Activated CD8-positive, alpha-beta memory T cell treated with anti-CD3 and anti-CD28 coated beads for 1 hour (primary cell): ENCODE measurements around the gene PPP1R1B.

Experiments
- DNase-seq, 2 donors: peaks; one replicate each; pipeline ENCODE4 v3.0.0-alpha.2; 2020; ENCODE audit warnings: low read depth in 1 of 2; ENCODE audit errors: extremely low read depth in 1 of 2

Gene PPP1R1B

GRCh38 chr17:39651923-39652586 is 25.3 kb downstream of the PPP1R1B start:
- no peak for DNase-seq

- DNase-seq, result no peak
Observed at GRCh38 chr17:39652587-39653315, 26.0 kb downstream of the PPP1R1B start.

DNA sequence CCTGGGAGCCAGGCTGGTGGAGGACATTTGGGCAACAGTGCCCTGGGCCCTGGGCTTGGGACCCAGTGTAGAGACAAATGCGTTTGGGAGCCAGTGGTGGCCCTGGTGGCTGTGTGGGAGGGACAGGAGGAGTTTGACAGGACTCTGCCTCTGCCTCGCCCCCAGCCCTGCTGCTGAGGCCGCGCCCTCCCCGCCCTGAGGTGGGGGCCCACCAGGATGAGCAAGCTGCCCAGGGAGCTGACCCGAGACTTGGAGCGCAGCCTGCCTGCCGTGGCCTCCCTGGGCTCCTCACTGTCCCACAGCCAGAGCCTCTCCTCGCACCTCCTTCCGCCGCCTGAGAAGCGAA is 26.5 kb downstream of the PPP1R1B start:
- DNase-seq, result no peak

GRCh38 chr17:39653662-39654331 is 27.0 kb downstream of the PPP1R1B start:
- DNase-seq, result peak; percentile 51 to 66

- DNase-seq, result no peak
Observed at GRCh38 chr17:39655105-39655504, 28.4 kb downstream of the PPP1R1B start.

DNA sequence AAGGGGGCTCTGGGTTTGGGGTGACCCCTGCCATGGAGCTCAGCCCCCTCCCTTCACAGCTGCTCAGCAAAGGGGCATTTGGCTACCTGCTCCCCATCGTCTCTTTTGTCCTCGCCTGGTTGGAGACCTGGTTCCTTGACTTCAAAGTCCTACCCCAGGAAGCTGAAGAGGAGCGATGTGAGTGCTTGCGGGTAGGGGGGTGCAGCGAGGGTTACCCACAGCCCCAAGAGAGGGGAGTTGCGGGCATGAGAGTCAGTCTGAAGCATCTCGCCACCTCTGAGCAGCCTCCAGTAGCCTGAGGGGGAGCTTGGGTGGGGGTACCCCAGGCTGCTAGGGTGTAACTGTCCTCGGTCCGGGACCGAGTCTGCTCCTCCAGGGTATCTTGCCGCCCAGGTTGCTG is 31.6 kb downstream of the PPP1R1B start:
- DNase-seq, result no peak

DNA sequence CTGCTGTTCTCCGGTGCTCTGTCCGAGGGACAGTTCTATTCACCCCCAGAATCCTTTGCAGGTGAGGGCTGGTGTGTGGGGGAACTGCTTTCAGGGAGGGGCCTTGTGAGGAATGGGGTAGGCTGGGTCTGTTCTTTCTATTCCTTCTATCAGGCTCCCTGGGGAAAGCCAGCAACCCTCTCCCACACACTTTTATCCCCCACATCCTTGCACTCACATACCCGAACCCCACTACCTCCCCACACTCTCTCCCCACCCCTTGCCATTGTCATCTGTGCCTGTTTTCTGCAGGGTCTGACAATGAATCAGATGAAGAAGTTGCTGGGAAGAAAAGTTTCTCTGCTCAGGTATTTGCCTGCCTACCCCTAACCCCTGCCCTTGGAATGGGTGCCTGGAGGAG is 32.0 kb downstream of the PPP1R1B start:
- no peak for DNase-seq

GRCh38 chr17:39659279-39660010 is 32.7 kb downstream of the PPP1R1B start:
- DNase-seq, result no peak

GRCh38 chr17:39660011-39660360 is 33.2 kb downstream of the PPP1R1B start:
- no peak for DNase-seq

- no peak for DNase-seq
Observed at GRCh38 chr17:39660397-39661385, 33.9 kb downstream of the PPP1R1B start.

DNA sequence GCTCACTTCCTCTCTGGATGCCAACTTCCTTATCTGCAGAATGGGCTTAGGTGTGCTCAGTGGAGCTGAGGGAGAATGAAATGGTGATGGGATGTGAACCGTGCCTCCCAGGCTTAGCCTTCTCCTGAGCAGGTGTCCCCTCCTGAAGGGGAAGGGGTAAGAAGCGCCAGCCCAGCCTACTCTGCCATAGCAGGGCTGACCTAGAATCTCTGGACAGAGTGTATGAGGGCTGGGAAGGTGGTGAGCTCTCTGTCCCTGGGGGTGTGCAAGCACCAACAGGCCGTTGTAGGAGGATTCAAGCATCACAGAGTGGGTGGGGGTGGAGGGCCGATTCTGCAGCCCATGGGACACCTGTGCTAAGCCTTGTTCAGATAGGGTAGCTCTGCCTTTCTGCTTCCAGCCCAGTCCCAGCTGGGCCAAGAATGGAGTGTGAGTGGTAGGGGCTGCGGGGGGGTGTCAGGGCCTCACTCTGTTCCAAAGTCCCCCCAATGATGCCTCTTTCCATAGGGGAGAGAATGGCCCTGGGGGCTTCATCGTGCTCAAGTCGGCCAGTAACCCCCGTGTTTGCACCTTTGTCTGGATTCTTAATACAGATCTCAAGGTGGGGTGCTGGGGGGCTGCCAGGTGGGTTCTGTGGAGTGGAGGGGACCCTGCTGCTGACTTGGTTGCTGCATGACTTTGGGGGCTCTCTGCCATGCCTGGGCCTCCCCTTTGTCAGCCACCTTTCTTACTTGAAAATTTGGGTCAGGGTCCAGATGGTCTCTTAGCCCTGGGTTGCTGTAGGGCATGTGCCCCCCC is 35.2 kb downstream of the PPP1R1B start:
- no peak for DNase-seq

DNA sequence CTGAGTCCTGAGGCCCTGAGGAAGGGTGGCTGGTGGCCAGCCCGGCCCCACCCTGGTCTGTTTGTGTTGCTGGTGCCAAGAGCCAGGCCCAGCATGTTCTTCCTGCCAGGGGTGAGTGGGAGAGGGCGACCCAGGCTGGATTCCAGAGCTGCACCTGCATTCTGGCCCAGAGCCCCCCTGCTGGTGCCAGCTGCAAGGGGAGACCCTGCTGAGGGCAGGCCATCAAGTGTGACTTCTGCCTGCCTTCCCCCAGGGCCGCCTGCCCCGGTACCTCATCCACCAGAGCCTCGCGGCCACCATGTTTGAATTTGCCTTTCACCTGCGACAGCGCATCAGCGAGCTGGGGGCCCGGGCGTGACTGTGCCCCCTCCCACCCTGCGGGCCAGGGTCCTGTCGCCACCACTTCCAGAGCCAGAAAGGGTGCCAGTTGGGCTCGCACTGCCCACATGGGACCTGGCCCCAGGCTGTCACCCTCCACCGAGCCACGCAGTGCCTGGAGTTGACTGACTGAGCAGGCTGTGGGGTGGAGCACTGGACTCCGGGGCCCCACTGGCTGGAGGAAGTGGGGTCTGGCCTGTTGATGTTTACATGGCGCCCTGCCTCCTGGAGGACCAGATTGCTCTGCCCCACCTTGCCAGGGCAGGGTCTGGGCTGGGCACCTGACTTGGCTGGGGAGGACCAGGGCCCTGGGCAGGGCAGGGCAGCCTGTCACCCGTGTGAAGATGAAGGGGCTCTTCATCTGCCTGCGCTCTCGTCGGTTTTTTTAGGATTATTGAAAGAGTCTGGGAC is 36.0 kb downstream of the PPP1R1B start:
- no peak for DNase-seq

DNA sequence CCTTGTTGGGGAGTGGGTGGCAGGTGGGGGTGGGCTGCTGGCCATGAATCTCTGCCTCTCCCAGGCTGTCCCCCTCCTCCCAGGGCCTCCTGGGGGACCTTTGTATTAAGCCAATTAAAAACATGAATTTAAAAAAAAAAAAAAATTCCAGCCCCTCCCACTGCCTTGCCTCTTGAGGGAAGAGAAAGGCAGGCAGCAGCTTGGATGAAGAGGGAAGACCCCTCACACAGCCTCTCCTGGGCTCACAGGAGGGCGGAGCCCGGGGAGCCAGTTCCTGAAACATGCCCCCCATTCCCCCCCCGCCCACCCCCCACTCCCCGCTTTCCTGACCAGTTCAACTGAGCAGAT is 36.6 kb downstream of the PPP1R1B start:
- no peak for DNase-seq

DNA sequence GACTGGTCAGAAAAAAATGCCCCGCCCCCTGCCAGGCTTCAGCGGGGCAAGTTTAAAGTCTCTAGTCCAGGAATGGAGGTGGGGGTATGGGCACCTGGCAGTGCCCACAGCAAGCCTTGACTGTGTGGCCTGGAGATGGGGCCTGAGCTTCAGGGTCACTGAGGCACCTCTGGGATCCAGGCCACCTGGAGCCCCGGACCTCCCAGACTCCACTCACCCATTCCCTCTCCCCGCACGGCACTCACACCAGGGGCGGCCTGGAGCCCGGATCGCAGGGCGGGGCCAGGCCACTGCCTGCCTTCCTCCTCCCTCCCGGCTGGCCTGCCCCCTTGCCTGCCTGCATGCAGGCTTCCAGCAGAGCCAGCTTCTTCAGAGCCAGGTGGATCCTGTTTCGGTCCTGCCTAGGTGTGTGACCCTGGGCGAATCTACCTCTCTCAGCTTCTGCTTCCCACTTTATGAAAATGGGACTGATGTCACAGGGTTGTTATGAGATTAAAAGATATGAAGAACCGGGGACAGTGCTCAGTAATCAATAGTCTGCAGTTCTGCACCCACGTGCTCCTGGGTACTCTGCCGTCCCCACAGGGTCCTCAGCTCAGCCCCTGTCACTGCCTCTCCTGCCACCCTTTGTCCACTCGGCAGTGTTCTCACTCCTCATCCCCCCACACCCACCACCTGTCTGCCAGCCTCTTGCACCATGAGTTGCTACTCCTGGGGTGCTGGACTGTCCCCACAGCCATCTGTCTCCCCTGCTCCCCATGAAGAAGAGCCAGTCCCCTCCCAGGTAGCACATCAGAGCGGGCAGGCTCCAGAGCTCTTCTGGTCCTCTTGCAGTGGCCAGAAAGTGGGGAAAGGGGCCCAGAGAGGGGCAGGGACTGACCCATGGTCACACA is 37.2 kb downstream of the PPP1R1B start:
- DNase-seq, result no peak

- no peak for DNase-seq
Observed at GRCh38 chr17:39664581-39665561, 38.1 kb downstream of the PPP1R1B start, which contains the start of gene TCAP. TSS of gene TCAP (plus strand) at chr17:39665349. CDS start at chr17:39665360, 11 bp downstream.

DNA sequence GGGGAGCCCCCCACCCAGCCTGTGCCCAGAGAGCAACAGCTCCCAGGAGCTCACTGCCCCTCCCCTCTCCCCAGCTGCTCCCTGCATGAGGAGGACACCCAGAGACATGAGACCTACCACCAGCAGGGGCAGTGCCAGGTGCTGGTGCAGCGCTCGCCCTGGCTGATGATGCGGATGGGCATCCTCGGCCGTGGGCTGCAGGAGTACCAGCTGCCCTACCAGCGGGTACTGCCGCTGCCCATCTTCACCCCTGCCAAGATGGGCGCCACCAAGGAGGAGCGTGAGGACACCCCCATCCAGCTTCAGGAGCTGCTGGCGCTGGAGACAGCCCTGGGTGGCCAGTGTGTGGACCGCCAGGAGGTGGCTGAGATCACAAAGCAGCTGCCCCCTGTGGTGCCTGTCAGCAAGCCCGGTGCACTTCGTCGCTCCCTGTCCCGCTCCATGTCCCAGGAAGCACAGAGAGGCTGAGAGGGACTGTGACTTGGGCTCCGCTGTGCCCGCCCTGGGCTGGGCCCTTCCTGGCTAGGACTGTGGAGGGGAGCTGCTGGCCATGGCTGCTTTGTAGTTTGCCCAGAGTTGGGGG is 39.0 kb downstream of the PPP1R1B start:
- DNase-seq, result no peak
